HG02852 (cell line): Measurements from ENCODE around the gene EBF3.
A peak's percentile ranks its signal among the peaks of the same experiment; 100 is the strongest.

Source experiments
- ATAC-seq: cut with Tn5 transposase; IDR thresholded peaks from one replicate; pipeline ENCODE4 v1.9.1; 2021; ENCODE audit warnings: mild to moderate bottlenecking, moderate library complexity; ENCODE audit not compliant: unreplicated experiment

Gene EBF3

DNA sequence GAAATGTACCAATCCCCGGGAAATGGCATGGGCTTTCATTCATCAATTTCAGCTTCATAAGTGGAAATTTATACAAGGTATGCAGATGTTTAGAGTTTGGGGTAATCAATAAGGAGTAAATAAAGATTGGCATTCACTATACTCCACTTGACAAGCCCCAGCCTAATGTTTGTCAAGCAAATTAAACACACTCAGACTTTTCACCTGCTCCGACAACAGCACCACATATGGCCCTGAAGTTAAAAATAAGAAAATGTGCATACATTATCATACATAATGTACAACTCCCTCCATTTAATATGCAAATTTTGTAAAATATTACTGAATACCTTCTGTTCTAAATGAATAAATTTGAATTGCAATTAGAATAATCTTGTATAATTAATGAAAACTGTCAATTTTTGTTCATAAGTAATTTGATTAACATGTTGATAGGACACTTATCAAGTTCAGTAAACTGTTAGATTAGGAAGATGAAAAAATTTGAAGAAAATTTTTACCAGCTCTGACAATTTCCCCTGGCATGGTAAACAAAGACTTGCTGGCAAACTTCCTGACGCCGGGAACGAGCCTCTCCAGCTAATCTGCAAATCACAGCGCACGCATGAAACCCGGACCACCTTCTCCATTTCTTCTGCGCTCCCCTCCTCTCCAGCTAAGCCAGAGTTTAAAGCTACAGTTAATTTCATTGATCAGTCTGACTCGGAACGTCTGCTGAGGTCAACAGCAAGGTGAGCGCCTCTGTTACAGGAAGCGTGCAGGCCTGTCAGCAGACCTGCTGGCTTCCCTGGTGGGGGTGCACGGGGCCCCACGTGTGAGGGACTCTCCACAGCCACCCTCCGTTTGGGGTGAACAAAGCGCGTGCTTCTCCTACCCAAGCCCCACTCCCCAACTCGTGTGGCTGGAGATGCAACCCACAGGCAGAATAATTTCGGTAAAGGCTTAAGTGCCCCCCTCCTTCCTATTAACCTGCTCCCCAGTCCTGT is 70.7 kb downstream of the EBF3 start:
- ATAC-seq: no peak

DNA sequence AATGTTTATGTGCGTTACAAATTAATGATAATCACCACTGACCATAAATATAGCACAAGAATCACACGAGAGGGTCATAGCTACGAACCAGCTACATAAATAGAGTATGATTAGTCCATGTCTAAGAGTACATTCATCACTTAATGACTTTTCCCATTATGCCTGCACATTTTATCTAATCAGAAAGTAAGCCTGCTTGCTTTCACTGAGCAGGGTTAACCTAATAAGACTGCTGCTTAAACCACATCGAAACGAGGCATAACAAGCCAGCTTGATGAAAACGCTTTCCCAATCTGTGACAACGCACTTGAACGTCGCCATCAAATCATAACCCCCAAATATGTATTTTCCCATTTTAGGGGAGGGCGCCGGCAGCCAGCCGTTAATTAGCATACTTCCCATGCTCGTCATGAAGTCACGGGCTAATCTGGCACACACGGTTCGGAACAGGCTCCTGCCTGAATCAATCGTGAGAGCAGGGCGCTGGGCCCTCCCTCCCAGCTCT is 71.5 kb downstream of the EBF3 start:
- no peak for ATAC-seq

DNA sequence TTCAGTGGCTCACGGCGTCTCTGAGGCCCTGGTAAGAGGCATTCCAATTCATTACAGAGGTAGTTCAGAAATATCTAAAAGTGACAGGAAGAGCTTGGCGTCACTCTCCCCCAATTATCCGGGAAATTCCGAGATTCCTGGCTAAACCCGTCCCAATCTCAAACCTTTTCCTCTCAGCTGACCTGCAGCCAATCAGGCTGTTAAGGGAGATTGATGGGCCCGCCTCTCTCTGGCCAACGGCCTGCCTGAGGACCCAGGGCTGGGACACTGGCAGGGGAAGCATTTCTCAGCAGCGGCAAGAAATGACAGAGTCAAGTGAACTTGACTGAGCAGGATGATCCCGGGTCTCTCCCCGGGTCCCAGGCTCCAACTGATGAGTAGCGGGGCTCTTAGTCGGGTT is 72.3 kb downstream of the EBF3 start:
- ATAC-seq: no peak

DNA sequence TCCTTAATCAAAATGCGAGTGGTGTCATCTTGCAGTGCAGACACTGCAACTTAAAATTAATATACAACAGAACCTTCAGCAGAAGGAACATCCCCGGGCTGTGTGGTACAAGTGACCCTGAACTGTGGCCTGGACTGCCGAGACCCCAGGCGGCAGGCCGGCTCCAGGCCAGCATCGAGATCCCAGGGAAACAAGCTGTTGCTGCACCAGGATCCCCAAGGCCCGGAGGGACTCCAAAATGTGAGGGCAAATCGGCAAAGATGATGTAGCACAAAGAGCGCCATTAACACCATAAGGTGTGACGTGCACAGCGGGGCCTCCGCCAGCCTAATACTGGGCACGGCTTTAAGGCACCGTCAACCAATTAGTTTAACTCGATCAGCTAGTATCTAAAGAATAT is 73.9 kb downstream of the EBF3 start:
- ATAC-seq: no peak

DNA sequence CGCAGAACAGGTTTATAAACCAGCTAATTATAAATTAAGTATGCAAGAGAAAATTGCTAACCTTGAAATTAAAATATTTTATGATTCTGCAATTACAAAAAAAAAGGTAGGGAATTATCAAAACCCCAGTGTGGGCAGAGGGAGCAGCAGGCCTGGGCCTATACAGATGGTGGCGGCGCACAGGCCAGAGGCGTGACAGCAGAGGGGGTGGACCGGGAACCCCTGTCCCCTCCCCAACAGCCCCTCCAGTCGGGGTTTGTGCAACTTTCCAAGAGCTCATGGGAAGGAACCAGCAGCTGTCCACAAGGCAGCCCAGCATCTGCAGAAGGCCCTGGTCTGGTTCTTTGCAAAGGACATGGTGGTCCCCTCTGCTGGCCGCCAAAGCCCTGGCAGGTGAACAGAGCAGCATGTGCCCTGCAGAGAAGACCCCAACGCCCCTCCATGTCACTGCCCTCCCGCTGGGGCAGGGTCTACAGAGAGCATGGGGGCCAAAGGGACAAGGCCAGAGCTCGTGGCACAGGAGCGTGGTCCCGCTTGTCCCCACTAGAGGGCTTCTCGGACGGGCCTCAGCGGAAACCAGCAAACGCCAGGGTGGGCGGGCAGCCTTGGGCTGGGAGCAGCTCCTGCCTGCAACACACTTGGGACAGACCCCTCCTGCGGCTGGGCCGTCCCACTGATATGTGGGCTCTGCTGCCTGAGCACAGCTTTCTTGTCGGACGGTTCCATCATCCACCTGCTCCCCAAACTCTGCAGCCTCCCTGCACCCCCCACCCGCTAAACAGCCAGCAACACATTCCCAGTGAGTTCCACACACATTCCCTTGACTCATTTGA is 75.1 kb downstream of the EBF3 start:
- ATAC-seq: peak; percentile 72

DNA sequence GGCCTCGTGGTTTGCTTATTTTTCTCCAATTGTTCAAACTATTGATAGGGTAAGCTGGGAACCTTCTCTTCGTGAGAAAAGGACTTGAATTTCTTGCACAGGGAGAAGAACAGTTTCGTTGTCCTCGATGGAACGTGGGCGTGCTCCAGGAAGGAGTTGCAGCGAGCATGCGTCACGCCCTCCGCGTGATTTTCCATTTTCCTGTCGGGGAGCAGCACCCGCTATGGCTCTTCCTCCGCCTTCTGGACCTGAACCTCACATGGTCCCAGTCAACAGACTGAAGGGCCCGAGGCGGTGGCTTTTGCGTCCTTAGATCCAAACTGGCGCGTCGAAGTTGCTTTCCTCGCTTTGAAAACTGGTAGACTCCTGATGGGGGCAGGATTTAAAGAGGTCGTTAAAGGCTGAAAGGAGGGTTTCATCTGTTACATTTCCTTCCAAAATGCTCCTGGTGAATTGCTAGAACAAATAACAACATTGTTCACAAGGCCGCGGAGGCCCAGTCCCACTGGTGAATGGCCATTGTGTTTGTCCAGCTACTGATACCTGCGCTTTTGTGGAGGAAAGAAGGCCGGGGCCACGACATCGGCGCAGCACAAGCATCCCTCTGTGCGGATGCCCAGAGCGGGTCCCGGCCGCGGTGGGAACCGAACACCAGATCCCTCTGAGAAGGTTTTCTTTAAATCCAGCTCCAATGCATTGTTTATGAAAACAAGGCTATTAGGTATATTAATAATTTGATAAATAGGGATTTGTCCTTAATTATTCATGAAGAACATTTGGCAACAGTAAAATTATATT is 75.9 kb downstream of the EBF3 start:
- no peak for ATAC-seq

DNA sequence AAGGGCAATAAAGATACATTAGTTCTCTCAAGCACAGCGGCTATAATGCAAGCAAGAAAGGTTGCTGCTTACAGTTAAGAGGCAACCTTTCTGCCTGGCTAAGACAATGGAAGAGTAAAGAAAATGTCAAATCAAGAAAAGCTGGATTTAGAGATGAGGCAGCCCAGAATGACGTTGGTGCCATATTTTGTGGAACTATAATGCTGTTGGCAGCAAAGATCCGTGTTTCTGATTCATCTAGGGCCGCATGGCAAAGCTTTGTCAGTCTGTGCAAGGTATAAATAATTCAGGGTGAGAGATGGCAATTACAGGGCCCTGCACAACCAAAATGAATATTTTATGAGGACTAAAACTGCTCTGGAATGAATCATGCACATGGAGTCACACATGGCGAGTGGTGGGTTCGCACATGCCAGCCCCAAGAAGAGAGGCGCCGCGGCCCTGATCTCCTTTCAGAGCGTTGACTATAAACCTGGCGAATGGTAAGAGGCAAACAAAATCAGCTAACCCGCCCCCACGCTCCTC is 76.6 kb downstream of the EBF3 start:
- no peak for ATAC-seq

DNA sequence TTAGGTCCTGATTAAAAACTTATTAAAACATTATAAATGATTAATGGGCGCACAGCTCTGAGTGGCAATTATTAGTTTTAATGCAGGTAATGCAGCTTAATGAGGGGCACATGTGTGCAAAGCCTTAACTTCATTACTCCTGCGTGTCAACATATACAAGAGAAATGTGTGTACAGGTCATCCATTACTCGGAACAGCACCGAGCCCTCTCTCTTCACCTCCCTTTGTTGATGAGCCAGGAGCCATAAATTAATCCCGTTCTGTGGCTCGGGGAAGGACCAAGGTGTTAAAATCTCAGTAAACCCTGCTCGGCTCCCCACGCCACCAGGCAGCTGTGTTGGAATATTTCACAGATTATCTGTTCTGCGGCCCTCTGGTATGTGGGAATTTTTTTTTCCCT is 77.8 kb downstream of the EBF3 start:
- no peak for ATAC-seq

DNA sequence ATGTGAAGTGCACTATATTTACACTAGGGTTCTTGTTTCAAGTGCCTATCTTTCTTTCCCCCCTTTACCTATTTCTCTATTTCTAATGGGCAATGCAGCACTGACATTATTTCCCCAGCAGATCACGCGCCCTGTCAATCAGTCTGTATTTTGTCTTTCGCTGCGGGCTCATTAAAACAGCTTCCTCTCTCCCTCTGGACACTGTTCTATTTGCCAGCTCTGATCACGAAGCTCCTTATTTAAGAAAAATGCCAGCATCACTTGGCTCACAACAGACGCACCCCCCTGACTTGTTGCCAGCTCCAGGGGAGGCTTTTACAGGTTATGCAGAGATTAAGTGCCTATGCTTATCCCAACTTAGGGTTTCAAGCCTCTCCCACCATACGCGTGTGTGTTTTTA is 78.5 kb downstream of the EBF3 start:
- ATAC-seq: no peak

DNA sequence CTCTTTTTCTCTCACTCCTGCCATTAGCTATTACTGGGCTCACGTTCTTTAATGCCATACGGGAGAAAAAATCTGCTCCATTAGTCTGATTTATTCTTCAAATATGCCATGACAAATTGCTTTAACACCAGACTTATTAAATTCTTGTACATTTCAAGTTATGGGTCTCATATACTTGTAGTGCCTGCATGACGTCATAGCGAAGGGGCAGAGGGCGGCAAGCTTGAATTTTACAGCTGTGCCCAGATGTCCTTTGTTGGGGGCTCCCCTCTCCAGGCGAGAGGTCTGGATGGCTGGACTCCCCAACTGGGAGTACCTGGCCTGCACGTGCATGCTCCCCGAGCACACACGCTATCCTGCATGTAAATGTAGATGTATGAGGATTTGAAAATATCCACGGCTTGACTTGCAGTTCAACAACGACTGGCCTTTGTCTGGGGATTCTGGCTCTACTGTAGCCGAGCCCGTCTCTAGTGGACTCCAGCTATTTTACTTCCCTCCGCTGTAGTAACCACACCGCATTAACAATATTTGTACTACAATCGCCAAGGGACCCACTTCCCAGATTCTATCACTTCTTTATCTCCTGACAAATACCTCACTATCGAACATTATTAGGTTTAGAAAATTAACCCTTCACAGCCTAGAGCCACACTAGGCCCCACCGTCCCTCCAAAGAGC is 79.5 kb downstream of the EBF3 start:
- ATAC-seq: no peak

DNA sequence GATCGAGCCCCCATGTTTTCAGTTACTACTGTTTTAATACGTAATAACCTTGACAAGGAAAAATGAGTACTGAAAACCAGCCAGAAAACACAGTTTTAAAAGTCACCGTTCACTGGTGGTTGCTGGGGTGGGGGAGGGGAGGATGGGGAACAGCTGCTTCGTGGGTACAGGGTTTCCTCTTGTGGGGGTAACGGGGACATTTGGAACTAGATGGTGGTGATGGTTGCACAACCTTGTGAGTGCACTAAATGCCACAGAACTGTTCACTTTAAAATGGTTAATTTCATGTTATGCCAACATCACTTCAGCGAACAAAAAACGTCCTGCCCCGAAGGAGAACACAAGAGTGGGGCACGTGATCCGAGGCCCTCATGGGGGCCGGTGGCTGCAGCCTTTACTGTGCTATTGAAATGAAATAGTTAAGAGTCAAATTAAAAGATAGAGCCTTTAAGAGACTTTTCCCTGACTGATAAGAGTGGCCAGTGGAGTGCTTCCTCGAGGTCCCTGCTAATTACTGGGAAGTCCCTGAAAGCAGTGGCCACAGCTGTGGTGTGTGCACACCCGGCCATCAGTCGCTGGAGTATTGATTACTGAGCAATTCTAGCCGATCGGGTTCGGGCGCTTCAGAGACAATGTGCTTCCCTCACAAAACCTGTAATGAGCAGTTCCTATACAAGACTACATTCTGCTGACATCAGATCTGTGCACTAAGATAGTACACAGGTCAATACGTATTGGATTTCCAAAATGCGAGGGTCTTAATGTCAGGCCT is 80.3 kb downstream of the EBF3 start:
- no peak for ATAC-seq

DNA sequence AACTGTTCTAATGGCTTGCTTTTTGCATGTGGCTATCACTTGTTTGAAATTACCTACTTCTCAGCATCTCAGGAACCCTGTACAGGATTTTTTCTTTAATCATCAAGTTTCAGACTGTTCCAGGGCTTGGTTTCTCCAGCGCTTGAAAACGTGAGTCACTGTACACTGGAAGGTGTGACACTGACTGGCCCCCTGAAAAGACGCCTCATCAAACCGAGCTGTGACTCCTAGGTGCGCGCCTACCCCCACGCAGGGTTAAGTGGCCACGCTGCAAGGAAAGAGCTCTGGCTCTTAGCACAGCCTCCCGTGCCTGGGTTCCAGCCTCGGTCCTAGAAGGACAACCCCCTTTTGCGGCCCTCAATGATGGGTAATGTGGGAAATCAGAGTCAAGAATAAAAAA is 81.0 kb downstream of the EBF3 start:
- ATAC-seq: no peak

DNA sequence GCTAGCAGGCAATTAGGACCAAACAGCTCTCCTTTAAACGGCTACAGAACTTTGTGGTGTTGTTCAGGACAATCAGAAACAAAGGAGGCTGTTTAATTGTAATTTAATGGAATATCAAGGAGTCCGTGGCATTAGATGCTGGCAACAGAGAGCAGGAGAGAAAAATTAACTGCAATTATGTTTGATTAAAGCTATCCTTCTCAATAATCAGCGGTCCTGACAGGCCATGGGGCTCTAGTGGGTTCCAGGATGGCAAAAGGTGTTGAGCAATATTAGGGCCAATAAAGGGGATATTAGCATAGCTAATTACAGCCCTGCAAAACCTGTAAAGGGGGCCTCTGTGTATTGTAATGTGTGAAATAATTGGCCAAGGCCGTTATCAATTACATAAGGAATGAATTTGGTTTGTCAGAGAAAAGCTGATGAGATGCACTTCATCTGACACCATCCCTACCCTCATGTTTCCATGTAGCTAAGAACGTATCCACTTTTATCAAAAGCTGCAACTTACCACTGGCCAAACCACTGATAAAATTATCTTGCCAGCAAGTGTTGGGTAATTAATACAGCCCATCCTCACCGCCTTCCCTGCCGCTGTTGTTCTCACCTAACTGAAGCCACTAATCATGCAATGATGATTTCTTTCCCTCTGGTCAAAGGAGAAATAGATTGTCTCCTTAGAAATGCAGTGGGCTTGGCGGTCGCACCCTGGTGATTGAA is 81.6 kb downstream of the EBF3 start:
- ATAC-seq: no peak

DNA sequence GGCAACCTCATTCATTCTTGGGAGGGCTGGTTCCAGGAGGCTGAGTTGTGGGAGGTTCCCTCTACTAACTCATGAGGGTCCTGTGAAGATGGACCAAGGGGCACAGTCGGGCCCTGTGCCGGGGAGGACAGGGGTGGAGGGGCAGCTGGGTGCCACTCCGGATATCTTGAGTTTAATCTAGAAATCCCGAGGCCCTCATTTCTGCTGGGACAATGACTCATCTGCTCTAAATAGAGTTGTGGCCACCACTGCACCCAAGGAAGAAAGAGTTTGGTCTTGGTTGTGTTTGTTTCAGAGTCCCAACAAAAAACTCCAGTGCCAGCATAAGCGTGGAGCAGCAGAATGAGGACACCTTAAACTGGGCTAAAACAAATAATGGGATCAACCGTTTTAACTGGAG is 82.4 kb downstream of the EBF3 start:
- no peak for ATAC-seq

DNA sequence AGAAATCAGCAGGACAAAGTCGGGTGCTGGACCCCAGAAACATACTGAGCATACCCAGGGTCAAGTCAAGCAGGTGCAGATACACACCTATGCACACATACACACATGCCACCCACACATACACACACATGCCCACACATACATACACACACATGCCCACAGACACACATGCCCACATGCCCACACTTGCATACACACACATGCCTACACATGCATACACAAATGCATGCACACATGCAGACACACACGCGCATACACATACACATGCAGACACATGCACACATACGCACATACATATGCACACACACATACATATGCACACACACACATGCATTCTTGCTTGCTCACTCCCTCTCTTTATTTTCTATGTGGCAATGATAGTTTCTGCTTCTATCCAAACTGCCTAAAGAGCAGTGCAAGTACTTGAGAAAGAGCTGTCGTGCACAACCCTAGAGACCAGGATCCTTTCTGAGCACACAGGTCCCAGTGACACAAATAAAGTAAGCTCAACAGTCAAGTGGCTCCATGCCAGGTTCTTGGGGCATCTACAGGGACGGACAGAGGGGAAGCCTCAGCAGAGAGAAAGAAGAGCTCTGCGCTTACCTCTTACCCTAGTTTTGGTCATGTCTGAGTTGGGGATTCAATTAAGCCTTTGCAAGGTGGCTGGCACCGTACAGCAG is 83.7 kb downstream of the EBF3 start:
- no peak for ATAC-seq

DNA sequence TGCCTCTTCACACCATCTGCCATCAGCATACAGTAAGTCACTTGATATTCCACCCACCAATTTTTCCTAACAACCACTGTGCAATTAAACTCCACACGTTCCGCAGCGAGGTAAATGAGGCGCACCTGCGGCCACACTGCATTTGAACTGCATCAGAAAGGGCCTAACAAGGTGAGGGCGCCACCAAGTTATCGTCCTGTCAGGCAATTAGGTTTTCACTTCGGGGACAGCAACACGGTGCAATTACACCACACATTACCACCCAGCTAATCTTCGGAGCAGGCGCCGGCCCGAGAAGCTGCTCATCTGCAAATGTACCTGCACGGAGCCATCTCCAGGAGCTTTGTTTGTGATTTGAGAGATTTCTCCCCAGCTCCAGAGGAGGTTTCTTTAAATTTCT is 84.4 kb downstream of the EBF3 start:
- ATAC-seq: no peak

DNA sequence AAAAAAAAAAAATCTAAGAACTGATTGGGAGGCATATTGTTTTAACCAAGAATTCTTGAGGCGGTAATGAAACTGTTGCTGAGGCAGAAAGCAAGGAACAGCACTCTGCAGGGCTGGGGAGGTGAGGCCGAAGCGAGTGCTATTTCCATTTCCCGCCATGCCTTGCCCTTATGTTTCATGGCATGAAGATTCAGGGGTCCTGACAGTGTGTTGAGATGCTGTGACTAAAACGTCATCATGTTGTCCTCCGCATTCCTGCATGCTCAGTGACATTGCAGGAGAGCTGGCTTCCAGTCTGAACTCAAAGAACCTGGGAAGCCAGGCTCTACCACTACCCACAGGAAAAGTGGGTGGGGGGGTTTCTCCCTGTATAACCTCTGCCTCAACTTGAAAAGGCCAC is 85.2 kb downstream of the EBF3 start:
- no peak for ATAC-seq

DNA sequence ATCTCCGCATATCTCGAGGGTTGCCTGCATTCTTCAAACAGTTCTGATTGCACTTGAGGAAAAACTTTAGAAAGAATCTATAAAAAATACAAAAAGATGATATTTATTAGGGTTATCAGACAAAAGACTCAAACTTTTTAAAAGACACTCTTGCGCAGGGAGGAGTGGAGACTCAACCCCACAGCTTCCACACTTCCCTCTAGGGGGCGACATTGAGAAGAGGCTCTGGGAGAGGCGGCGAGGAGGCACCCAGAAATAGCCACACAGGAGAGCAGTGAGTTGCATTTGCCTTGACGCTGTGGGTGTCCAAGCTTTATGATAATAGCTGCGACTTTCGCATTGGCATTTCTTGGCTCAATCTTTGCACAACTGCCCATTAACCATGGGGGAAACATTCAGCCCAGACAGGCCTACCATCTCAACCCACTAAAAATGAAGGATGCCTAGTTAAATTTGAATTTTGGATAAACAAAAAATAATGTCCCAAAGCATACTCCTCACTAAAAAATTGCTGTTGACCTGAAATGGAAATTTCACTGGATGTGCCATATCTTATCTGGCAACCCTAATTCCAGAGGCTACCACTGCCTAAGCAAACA is 86.2 kb downstream of the EBF3 start:
- no peak for ATAC-seq
